DMS153 (cell line): Measurements from ENCODE around the gene UBE2V1.
"Not testable (repeated sequence)": the region's sequence is repeated elsewhere in the genome, so short reads cannot be mapped to it uniquely, and the experiment has no call there.

Source experiments
- DNase-seq: peaks from one replicate; lab custom pipeline; 2025; lab: John Stamatoyannopoulos, UW

The UBE2V1 gene

GRCh38 chr20:50115041-50115512 is 2.1 kb upstream of the UBE2V1 start:
- DNase-seq = no peak

GRCh38 chr20:50113420-50114224 is 672 bp upstream of the UBE2V1 start:
- no peak for DNase-seq

GRCh38 chr20:50111829-50112495 is 988 bp downstream of the UBE2V1 start:
- no peak for DNase-seq

- no peak for DNase-seq
These were observed 1.7 kb downstream of the UBE2V1 start for GRCh38 chr20:50111120-50111828.

GRCh38 chr20:50110141-50111047 is 2.6 kb downstream of the UBE2V1 start:
- DNase-seq = no peak

- DNase-seq = no peak
These were observed 4.3 kb downstream of the UBE2V1 start for GRCh38 chr20:50108556-50109235.

GRCh38 chr20:50107796-50108331 is 5.1 kb downstream of the UBE2V1 start:
- DNase-seq = no peak

- no peak for DNase-seq
These were observed 5.8 kb downstream of the UBE2V1 start for GRCh38 chr20:50107086-50107660.

- DNase-seq = not testable (repeated sequence)
These were observed 6.3 kb downstream of the UBE2V1 start for GRCh38 chr20:50106669-50107068.

- DNase-seq = not testable (repeated sequence)
These were observed 9.4 kb downstream of the UBE2V1 start for GRCh38 chr20:50103464-50104107.

GRCh38 chr20:50102551-50102950 is 10.4 kb downstream of the UBE2V1 start:
- not testable (repeated sequence) for DNase-seq

GRCh38 chr20:50101887-50102286 is 11.1 kb downstream of the UBE2V1 start:
- no peak for DNase-seq

GRCh38 chr20:50101281-50101680 is 11.7 kb downstream of the UBE2V1 start:
- no peak for DNase-seq

GRCh38 chr20:50100552-50100951 is 12.4 kb downstream of the UBE2V1 start:
- no peak for DNase-seq

- DNase-seq = no peak
These were observed 13.4 kb downstream of the UBE2V1 start for GRCh38 chr20:50099565-50099991.

- no peak for DNase-seq
These were observed 13.8 kb downstream of the UBE2V1 start for GRCh38 chr20:50099113-50099512.

- no peak for DNase-seq
These were observed 14.7 kb downstream of the UBE2V1 start for GRCh38 chr20:50098259-50098658.

- DNase-seq = no peak
These were observed 15.1 kb downstream of the UBE2V1 start for GRCh38 chr20:50097843-50098242.

GRCh38 chr20:50096237-50096636 is 16.7 kb downstream of the UBE2V1 start:
- no peak for DNase-seq
